Measurements from ENCODE around the gene TK2. TPM values are rescaled to one million over a fixed set of nuclear protein-coding genes. Genes with fewer than 3 reads are reported as not detected.

The TK2 gene
- total RNA-seq, 1 experiment from 2014 or later, result 16.0 TPM

DNA sequence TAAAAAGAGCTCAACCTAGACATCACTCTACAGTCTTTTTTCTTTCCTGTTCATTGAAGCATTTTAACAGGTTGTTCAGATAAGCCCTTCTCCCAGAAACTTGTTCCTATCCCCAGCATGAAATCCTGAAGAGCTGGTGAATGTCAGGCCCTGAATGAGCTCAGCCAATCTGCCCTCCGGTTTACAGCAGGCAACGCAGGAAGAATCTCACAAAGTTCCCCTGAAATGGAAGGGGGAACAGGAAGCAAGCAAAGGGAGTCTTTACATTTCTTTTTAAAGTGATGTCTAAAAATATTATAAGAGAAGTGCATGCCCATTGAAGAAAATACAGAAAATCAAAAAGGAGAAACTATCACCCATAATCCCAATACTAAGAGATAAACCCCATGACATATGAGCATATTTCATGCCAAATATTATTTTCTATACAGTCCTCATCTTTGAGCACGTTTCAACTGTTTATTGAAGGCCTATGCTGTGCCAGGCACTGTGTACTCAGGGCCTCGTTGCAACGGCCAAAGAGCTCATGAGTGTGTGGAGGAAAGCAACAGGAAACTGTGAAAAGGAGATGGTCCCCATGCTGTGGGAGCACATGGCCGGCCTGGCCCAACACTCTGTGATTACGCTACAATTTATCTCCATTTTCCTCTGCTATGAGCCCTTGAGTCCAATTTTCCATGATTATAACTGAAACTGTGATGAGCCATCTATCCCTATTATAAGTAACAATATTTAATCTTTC, 5.7 kb downstream of the TK2 start:
- H3K27me3 ChIP-seq, result no peaks in the 10 kb centered on the region
- H3K4me3 ChIP-seq, result no peak overlapping the region
- no peaks in the 10 kb centered on the region for H3K9me3 ChIP-seq (replicated peaks)
- H3K4me1 ChIP-seq, result peaks cover 30% of the 10 kb centered on the region
- H3K27ac ChIP-seq, result no peak overlapping the region
- no peak for DNase-seq
- H3K36me3 ChIP-seq, result no peaks in the 10 kb centered on the region

DNA sequence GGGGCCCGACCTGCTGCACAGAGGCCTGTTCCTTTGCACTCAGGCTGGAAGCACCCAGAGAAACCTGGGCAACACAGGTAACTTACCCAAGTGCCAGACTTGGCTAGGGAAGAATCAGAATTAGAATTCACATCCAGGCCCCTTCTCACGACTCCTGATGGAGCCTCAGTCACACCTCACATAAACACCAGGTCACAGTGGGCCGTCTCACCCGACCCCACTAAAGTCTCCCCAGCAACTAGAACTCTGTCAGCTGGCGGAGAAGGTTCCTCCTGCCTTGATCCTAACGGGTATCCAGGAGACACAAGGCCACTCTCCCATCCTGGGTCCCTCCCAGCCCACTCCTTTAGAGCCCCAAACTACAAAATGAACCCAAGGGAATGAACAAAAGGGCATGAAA, 6.4 kb downstream of the TK2 start:
- DNase-seq, result no peak
- no peaks in the 10 kb centered on the region for H3K27me3 ChIP-seq
- H3K36me3 ChIP-seq, result no peaks in the 10 kb centered on the region
- no peak overlapping the region for H3K4me3 ChIP-seq
- H3K27ac ChIP-seq, result no peak overlapping the region
- peaks cover 31% of the 10 kb centered on the region for H3K4me1 ChIP-seq
- no peaks in the 10 kb centered on the region for H3K9me3 ChIP-seq (replicated peaks)

DNA sequence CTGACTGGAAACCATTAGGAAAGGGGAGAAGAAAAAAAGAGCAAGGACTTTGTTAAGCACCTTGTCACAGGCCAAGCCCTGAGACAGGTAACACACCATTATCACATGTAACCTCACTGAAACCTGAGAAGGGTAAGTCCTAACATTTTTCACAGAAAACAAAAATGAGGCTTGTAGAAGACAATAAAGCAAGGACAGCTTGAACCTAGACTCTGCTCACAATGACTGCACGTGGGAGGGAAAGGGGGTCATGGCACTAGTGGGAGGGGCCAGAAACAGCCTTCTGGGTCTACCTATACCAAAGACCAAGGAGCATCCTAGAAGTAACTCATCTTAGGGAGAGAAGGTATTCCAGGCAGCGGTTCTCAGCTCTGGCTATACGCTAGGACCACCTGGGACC, 7.5 kb downstream of the TK2 start:
- H3K36me3 ChIP-seq, result no peaks in the 10 kb centered on the region; the same call in 1 of the 2 replicates
- H3K4me3 ChIP-seq, result no peak overlapping the region

DNA sequence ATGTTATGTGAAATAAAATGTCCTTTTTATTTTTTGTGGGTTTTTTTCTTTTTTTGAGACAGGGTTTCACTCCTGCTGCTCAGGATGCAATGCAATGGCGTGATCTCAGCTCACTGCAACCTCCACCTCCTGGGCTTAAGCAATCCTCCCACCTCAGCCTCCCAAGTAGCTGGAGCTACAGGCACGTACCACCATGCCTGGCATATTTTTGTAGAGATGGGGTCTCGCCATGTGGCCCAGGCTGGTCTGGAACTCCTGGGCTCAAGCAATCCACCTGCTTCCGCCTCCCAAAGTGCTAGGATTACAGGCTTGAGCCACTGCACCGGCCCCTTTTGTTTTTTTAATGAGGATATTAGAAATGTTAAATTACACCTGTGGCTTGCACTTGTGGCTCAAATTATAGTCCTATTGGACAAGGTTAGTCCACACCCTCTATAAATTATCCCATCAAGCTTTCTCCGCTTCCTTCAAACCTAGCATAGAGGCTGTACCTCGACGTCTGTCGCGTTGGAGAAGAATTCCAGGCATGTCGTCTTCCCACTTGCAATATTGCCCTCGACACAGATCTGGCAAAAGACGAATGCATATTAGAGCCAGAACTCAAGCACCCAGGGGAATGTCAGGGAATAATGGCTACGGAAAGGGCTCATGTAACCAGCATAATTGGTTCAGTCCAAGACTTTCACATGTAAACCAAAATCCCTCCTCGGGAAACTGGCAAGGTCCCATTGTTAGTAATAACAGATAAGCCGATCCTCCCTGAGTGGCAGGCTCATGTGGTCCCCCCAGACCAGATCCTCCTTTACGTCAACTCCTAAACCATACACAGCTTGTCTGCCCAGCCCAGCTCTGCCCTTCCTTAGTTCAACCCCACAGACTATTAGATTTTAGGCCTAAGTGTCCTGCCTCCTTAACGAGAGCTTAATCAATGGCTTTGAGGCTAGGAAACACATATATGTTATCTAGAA, 8.2 kb downstream of the TK2 start:
- no peaks in the 10 kb centered on the region for H3K27me3 ChIP-seq
- H3K27ac ChIP-seq, result peak overlapping the region; percentile 62
- DNase-seq, result peak; percentile 80 to 91

More for the DNA sequence above, 7.5 kb downstream of the TK2 start:
- Histone ChIP-seq H3K4me1 (peaks cover 31% of the 10 kb centered on the region), H3K9me3 (replicated peaks) (no peaks in the 10 kb centered on the region), H3K27me3 (no peaks in the 10 kb centered on the region), H3K27ac (peak overlapping the region; percentile 62)
- DNase-seq, result no peak

GRCh38 chr16:66539623-66540469, 10.1 kb downstream of the TK2 start:
- H3K4me1 ChIP-seq, result peaks cover 31% of the 10 kb centered on the region
- peak; percentile 49 to 71 for DNase-seq
- H3K27ac ChIP-seq, result peak overlapping the region; percentile 4; the same call in 1 of the 2 replicates
- no peak overlapping the region for H3K4me3 ChIP-seq
- H3K9me3 ChIP-seq (replicated peaks), result no peaks in the 10 kb centered on the region
- no peaks in the 10 kb centered on the region for H3K27me3 ChIP-seq
- H3K36me3 ChIP-seq, result no peaks in the 10 kb centered on the region; the same call in 1 of the 2 replicates

More for the DNA sequence above, 8.2 kb downstream of the TK2 start:
- Histone ChIP-seq H3K4me3 (peak overlapping the region; percentile 21), H3K9me3 (replicated peaks) (no peaks in the 10 kb centered on the region), H3K36me3 (no peaks in the 10 kb centered on the region; the same call in 1 of the 2 replicates), H3K4me1 (peaks cover 31% of the 10 kb centered on the region)

DNA sequence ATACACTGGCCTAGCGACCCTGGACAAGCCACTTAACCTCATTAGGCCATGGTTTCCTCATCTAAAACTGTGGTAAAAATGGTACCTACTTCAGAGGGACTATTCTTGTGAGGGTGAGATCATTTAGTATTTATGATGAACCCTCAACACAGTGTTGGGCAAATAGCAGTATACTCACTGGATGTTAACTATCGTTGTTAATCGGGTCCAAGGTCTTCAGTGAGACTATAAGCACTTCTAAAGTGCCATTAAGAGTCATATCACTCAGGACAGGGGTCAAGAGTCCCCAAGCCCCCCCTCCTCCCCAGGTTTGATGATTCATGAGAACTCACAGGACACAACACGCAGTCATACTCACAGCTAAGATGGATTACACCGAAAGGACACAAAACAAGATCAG, 11.0 kb downstream of the TK2 start:
- DNase-seq, result no peak

DNA sequence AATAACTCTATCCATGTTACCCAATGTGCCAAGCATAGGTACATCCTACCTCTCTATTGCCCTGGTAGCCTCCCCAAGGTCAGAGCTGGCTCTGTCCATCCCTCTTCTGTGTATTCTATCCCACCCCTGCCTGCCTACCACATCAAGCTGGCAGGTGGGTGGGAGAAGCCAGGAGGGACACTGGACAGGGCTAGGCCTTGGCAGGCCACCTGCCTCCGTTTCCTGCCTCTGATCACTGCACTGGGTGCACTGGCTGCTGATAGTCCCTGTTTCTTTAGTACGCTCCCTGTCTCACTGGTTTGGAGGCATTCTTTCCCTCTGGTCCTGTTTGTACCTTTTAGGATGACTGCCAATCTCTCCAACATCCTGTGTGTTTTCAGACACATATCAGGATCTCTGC, 12.7 kb downstream of the TK2 start:
- Histone ChIP-seq H3K9me3 (replicated peaks) (no peaks in the 10 kb centered on the region), H3K4me3 (no peak overlapping the region), H3K4me1 (peaks cover 28% of the 10 kb centered on the region), H3K27ac (no peak overlapping the region), H3K27me3 (no peaks in the 10 kb centered on the region), H3K36me3 (no peaks in the 10 kb centered on the region; the same call in 1 of the 2 replicates)
- no peak for DNase-seq

More for the DNA sequence above, 11.0 kb downstream of the TK2 start:
- Histone ChIP-seq H3K4me3 (no peak overlapping the region), H3K4me1 (peaks cover 31% of the 10 kb centered on the region), H3K27ac (peak overlapping the region; percentile 4; the same call in 1 of the 2 replicates), H3K27me3 (no peaks in the 10 kb centered on the region), H3K36me3 (no peaks in the 10 kb centered on the region; the same call in 1 of the 2 replicates), H3K9me3 (replicated peaks) (no peaks in the 10 kb centered on the region)

GRCh38 chr16:66536525-66536924, 13.4 kb downstream of the TK2 start:
- Histone ChIP-seq H3K27ac (no peak overlapping the region), H3K9me3 (replicated peaks) (no peaks in the 10 kb centered on the region), H3K4me3 (no peak overlapping the region), H3K36me3 (no peaks in the 10 kb centered on the region; the same call in 1 of the 2 replicates), H3K27me3 (no peaks in the 10 kb centered on the region), H3K4me1 (peaks cover 21% of the 10 kb centered on the region)
- DNase-seq, result no peak

- H3K4me1 ChIP-seq, result peaks cover 5% of the 10 kb centered on the region
- no peaks in the 10 kb centered on the region for H3K27me3 ChIP-seq
- H3K9me3 ChIP-seq (replicated peaks), result no peaks in the 10 kb centered on the region
- H3K27ac ChIP-seq, result no peak overlapping the region
- no peak overlapping the region for H3K4me3 ChIP-seq
- DNase-seq, result no peak
- peaks cover 3% of the 10 kb centered on the region; the same call in 1 of the 2 replicates for H3K36me3 ChIP-seq
Observed at GRCh38 chr16:66534376-66534799, 15.5 kb downstream of the TK2 start.

DNA sequence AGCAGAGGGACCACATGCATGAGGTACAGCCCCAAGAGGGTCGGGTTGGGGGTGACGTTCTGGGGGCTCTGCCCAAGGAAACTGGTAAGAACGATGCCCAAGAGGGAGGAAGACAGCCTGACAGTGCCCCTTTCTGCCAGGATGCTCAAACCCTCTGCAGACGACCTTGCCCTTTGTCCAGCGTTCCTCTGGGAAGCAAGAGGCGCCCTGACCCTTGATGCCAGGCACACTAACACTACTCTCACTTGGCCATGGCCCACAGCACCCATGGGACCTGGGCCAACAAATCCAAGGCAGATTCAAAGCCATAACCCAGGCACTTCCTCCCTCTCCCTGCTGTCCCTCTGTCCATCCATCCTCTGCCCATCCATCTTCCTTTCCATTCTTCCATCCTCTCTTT, 20.4 kb downstream of the TK2 start:
- H3K36me3 ChIP-seq, result peaks cover 3% of the 10 kb centered on the region; the same call in 1 of the 2 replicates
- DNase-seq, result no peak

GRCh38 chr16:66528294-66528693, 21.6 kb downstream of the TK2 start:
- no peak for DNase-seq
- H3K27ac ChIP-seq, result no peak overlapping the region
- H3K9me3 ChIP-seq (replicated peaks), result no peaks in the 10 kb centered on the region
- no peaks in the 10 kb centered on the region for H3K27me3 ChIP-seq
- H3K4me3 ChIP-seq, result no peak overlapping the region
- H3K4me1 ChIP-seq, result peaks cover 9% of the 10 kb centered on the region
- peaks cover 3% of the 10 kb centered on the region; the same call in 1 of the 2 replicates for H3K36me3 ChIP-seq

More for the DNA sequence above, 20.4 kb downstream of the TK2 start:
- Histone ChIP-seq H3K4me1 (no peaks in the 10 kb centered on the region; the same call in 1 of the 2 replicates), H3K9me3 (replicated peaks) (no peaks in the 10 kb centered on the region), H3K27me3 (no peaks in the 10 kb centered on the region), H3K4me3 (no peak overlapping the region), H3K27ac (no peak overlapping the region)

DNA sequence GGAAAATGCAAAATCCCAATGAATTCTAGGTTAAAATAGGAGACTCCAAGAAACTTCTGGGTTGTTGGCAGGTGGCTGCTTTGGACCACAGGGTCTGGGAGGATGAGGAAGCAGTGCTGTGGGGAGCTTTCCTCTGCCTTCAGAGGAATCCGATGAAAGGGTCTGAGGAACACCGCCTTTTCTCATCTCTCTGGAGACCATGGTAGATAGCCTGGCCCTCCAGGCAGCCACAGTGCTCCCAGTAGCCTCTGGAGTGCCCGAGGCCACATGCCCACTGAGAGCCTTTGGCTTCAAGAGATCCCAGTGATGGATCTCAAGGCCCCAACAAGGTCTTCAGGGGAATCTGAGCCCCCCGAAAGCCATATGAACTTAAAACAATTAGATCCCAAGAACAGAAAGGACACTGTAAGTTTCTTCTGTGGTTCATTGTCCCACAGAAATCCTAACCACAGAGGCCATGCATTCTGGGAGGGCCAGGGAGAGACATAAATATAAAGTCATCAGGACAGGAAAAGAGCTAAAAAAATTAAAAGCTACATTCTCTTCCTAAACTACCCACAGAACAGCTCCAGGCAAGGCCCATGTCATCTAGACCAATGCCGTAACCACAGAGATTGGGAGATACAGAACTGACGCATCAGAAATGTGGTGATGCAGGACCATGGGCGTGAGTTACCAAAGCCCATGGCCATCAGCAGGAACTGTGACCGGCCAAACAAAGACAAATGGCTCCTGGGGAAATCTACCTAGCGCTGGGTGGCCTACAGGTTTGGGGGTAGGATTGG, 24.3 kb downstream of the TK2 start:
- Histone ChIP-seq H3K27me3 (no peaks in the 10 kb centered on the region), H3K9me3 (replicated peaks) (no peaks in the 10 kb centered on the region), H3K4me1 (peaks cover 22% of the 10 kb centered on the region), H3K4me3 (no peak overlapping the region), H3K36me3 (peaks cover 3% of the 10 kb centered on the region; the same call in 1 of the 2 replicates), H3K27ac (no peak overlapping the region)
- no peak for DNase-seq

GRCh38 chr16:66524601-66525164, 25.2 kb downstream of the TK2 start:
- DNase-seq, result no peak
- Histone ChIP-seq H3K9me3 (replicated peaks) (no peaks in the 10 kb centered on the region), H3K4me1 (peaks cover 22% of the 10 kb centered on the region), H3K36me3 (no peaks in the 10 kb centered on the region), H3K27ac (no peak overlapping the region), H3K4me3 (no peak overlapping the region), H3K27me3 (no peaks in the 10 kb centered on the region)
